Measurements from ENCODE around the gene C7orf33.

Gene C7orf33

DNA sequence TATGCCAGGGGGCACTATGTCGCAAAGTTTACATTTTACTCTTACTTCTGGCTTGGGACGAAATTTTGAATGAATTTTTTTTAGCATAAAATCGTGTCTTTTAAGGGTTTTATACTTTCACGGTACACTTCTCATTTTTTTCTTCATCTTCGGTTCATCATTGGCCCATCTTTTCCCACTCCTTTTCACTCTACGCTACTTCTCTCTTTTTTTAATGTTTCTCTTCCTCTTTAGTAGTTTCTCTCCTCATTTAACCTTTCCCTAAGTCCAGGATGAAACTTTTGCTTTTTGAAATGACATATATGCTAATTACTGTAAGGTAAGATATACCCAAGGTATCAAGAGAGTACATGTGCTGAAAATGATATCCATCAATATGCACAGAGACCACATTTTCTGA is 39.5 kb downstream of the C7orf33 start:
- no peak for TF ChIP-seq ZNF274 (IDR thresholded peaks at IDR 0.05; ENCODE audit: low read depth, low read length)
- H3K4me3 ChIP-seq (ENCODE audit: low read length), result no peak overlapping the region

DNA sequence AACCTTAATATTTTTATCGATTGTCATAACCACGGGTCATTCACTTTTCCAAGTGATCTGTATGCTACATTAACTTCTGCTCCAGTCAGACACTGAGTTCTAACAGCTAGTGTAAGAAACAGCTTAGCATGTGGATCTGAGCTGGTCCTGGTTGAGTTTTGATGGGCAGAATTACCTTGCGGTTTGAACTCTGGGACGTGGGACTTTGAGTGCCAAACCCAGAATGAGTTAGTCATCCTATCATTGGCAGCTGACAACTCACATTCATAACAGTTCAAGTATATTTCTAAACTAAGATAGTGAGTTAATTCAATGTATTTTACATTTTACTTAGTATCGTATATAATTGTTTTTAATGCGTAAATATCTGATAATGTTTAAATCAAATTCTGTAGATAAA is 43.2 kb downstream of the C7orf33 start:
- TF ChIP-seq ZNF274 (IDR thresholded peaks at IDR 0.05; ENCODE audit: low read depth, low read length), result no peak
- H3K4me3 ChIP-seq (ENCODE audit: low read length), result no peak overlapping the region

DNA sequence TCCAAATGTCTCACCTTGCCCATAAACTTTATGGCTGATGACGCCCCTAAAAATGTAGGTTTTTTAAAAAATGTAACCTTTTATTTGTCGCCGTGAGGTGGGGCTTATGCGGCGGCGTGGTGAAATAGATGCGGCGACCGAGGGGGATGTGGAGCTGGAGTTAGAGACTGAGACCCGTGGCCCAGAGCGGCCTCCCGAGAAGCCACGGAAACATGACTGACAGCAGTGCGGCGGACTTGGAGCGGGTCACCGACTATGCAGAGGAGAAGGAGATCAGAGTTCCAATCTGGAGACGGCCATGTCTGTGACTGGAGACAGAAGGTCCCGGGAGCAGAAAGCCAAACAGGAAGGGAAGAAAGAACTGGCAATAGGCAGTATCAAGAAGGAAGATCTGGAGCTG is 46.5 kb downstream of the C7orf33 start:
- TF ChIP-seq ZNF274 (IDR thresholded peaks at IDR 0.05; ENCODE audit: low read depth, low read length), result no peak
- H3K4me3 ChIP-seq (ENCODE audit: low read length), result no peak overlapping the region

DNA sequence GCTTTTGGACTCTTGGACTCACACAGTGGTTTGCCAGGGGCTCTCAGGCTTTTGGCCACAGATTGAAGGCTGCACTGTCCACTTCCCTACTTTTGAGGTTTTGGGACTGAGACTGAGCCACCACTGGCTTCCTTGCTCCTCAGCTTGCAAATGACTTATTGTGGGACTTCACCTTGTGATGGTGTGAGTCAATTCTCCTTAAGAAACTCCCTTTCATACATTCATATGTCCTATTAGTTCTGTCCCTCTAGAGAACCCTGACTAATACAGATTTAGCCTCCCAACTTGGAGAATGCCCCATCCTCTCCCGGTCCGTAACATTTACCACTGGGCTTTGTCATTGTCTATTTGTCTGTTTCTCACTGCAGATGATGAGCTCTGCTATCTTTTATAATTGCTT is 55.3 kb downstream of the C7orf33 start:
- TF ChIP-seq ZNF274 (IDR thresholded peaks at IDR 0.05; ENCODE audit: low read depth, low read length), result no peak
- H3K4me3 ChIP-seq (ENCODE audit: low read length), result no peak overlapping the region

DNA sequence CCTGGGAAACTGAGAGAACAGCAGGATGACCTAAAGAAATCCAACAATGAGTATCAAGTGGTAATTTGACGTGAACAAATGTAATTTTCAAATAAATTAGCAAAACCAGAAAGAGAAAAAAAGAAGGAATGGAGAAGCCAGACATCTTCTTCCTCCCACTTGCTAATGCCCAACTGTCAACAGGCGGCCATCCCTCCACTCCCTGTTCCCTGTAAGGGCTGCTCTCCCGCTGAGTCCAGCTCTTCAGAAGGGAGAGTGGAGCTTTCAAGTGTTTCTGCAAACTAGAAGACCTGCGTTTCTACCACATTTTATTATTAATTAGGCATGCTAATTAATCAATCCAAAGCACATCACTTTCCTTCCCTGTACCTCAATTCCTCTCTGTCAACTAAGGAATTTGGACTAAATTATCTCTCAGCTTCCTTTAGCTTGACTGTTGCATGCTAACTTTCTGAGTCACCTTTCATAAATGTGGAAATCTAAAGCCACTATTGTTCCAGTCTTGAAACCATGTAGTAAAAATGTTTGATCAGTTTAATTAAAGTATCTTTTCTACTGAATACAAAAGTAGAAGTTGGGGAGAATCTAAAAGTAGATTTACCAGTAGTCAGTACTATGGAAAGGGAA is 59.8 kb downstream of the C7orf33 start:
- H3K4me3 ChIP-seq (ENCODE audit: low read length), result no peak overlapping the region
- TF ChIP-seq ZNF274 (IDR thresholded peaks at IDR 0.05; ENCODE audit: low read depth, low read length), result no peak

DNA sequence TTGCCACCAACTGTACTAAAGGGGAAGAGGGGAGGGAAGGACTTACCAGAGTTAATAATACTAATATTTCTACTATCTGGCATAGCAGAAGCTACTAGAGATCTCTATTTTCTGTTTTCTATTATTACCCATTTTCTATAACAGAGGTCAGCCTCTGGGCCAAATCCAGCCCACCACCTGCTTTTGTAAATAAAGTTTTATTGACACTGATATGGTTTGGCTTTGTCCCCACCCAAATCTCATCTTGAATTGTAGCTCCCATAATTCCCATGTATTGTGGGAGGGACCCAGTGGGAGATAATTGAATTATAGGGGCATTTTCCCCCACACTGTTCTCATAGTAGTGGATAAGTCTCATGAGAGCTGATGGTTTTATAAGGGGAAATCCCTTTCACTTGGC is 62.2 kb downstream of the C7orf33 start:
- TF ChIP-seq ZNF274 (IDR thresholded peaks at IDR 0.05; ENCODE audit: low read depth, low read length), result no peak
- no peak overlapping the region for H3K4me3 ChIP-seq (ENCODE audit: low read length)

DNA sequence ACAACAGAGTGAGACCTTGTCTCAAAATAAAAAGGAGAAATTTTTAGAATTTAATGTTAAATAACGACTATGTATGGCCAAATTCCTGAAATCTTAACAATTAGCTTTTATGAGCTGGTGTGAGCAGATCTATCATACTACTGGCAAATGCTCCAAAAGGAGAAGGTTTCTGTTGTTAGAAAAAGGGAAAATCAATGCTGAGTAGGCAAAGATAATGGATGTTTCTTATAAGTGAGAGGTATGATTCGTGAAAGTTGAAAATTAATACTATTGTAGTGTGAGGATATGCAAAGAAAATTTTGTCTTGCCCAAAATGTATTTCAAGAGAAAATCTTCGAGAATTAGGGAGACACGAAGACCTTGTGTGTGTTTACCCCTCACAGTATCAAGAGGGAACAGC is 67.4 kb downstream of the C7orf33 start:
- H3K4me3 ChIP-seq (ENCODE audit: low read length), result no peak overlapping the region
- no peak for TF ChIP-seq ZNF274 (IDR thresholded peaks at IDR 0.05; ENCODE audit: low read depth, low read length)

DNA sequence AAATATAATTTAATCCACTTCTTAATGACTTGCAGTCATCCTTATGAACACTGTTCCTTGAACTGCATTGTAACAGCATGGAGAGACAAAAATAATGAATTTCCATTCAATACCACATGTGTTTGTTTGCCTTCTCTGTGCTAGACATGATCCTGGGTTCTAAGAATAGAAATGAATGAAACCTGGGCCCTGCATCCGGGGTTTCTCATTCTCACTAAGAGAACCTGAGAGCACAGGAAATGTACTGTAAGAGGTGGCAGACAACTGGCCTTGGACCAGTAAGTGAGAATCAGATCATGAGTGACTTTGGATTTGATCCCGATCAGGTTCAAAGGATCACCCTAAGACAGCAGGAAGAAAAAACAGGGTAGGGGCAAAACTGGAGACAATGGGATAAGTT is 70.9 kb downstream of the C7orf33 start:
- no peak overlapping the region for H3K4me3 ChIP-seq (ENCODE audit: low read length)
- TF ChIP-seq ZNF274 (IDR thresholded peaks at IDR 0.05; ENCODE audit: low read depth, low read length), result no peak

DNA sequence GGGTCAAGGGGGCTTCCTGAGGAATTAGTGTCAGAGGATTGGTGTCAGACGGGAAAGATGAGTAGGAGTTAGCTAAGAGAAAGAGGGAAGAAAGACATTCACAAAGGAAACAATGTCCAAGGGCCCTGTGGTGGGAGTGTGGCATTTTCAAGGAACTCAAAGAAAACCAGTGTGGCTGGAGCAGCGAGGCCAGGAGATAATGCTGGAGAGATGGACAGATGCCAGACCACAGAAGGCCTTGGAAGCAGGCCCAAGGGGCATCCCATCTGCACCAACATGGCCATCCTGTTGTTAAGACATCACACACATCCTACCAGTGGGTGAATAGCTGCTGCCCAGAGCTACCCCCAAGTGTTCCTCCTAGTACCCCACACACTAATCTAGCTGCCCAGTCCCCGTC is 72.1 kb downstream of the C7orf33 start:
- TF ChIP-seq ZNF274 (IDR thresholded peaks at IDR 0.05; ENCODE audit: low read depth, low read length), result no peak
- no peak overlapping the region for H3K4me3 ChIP-seq (ENCODE audit: low read length)

DNA sequence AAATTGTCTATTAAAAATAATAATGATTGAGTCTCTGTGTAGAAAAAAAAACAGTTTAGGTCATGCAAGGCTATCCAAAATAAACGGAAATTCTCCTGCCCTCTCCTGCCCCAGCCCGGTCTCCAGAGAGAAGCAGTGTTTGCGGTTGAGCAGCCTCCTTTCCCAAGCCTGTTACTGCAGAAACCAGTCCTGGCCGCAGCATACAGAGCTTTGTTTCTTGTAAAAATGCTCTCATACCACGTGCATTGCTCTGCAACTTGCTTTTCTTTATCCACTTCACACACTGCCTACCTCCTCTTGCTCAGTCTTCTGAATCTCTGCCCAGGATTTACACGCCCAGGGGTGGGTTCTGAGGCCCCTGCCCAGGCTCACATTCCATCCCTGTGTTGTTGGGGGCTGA is 73.8 kb downstream of the C7orf33 start:
- TF ChIP-seq ZNF274 (IDR thresholded peaks at IDR 0.05; ENCODE audit: low read depth, low read length), result no peak
- no peak overlapping the region for H3K4me3 ChIP-seq (ENCODE audit: low read length)

DNA sequence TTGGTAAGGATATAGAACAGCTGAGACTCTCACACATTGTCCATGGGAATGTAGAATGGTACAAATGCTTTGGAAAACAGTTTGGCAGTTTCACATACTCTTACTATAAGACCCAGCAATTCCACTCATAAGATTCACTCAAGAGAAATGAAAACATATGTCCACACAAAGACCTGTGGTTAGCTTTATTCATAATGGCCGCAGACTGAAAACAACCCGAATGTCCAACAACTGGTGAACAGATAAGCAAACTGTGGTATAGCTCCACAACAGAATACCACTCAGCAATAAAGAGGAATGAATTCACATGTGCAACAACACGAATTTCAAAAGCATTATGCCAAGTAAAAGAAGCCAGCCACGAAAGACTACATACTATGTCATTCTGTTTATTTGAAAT is 74.7 kb downstream of the C7orf33 start:
- no peak for TF ChIP-seq ZNF274 (IDR thresholded peaks at IDR 0.05; ENCODE audit: low read depth, low read length)
- no peak overlapping the region for H3K4me3 ChIP-seq (ENCODE audit: low read length)
